Measurements from ENCODE around the gene AQR. TPM values are rescaled to one million over a fixed set of nuclear protein-coding genes. Genes with fewer than 3 reads are reported as not detected.

AQR gene
- total and polyA plus RNA-seq, 2 of the 13 experiments (the other 11 are each of a cell fraction or from before 2014, with no cell fraction given) = 18.7 to 31.3 TPM

DNA sequence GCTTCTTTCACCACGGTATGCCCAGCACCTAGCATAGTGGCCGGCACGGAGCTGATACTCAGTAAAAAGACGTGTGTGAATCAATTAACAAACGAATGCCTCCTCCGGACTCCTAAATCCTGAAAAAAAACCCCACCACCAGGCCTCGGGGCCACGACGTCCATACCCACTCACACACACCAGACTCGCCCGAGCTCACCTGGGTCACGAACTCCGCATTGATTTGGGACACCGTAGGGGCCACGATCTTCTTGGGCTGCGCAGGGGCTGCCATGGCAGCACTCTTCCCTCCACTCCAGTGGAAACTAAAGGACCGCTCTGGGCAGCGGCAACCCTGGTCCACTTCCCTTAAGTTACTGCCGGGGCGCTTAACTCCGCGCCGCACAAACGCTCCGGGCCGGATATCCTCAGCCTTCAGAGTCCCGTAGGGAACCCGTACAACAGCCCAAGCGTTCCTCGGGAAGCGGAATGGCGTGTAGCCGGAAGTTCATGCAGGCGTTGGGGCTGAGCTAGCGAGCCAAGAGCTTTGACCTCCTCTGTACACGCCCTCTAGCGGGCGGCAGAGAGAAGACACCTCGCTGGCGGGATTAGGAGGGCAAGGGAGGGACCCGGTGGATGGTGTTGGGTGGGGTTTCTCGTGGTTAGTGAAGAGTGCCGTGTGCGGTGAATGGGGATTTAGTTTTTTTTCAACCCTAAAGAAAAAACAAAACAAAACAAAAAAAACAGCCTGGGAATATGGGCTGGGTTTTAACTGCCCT is at the start of gene AQR (continued):
- TF ChIP-seq, protein P1, sequence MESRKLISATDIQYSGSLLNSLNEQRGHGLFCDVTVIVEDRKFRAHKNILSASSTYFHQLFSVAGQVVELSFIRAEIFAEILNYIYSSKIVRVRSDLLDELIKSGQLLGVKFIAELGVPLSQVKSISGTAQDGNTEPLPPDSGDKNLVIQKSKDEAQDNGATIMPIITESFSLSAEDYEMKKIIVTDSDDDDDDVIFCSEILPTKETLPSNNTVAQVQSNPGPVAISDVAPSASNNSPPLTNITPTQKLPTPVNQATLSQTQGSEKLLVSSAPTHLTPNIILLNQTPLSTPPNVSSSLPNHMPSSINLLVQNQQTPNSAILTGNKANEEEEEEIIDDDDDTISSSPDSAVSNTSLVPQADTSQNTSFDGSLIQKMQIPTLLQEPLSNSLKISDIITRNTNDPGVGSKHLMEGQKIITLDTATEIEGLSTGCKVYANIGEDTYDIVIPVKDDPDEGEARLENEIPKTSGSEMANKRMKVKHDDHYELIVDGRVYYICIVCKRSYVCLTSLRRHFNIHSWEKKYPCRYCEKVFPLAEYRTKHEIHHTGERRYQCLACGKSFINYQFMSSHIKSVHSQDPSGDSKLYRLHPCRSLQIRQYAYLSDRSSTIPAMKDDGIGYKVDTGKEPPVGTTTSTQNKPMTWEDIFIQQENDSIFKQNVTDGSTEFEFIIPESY (CRISPR knock-in tag; IDR thresholded peaks at IDR 0.05) = peak; percentile 54; the same call in 1 of the 2 replicates
- TF ChIP-seq ZNF251 (CRISPR knock-in tag; IDR thresholded peaks at IDR 0.05) = no peak
- peak; percentile 88 for TF ChIP-seq ZNF335 (CRISPR knock-in tag; IDR thresholded peaks at IDR 0.05)
- TF ChIP-seq NKX3-1 (CRISPR knock-in tag; IDR thresholded peaks at IDR 0.05) = peak; percentile 70; the same call in 1 of the 2 replicates
- no peak for TF ChIP-seq GLI4 (CRISPR knock-in tag; IDR thresholded peaks at IDR 0.05; ENCODE audit: borderline replicate concordance)
- TF ChIP-seq, protein P2, sequence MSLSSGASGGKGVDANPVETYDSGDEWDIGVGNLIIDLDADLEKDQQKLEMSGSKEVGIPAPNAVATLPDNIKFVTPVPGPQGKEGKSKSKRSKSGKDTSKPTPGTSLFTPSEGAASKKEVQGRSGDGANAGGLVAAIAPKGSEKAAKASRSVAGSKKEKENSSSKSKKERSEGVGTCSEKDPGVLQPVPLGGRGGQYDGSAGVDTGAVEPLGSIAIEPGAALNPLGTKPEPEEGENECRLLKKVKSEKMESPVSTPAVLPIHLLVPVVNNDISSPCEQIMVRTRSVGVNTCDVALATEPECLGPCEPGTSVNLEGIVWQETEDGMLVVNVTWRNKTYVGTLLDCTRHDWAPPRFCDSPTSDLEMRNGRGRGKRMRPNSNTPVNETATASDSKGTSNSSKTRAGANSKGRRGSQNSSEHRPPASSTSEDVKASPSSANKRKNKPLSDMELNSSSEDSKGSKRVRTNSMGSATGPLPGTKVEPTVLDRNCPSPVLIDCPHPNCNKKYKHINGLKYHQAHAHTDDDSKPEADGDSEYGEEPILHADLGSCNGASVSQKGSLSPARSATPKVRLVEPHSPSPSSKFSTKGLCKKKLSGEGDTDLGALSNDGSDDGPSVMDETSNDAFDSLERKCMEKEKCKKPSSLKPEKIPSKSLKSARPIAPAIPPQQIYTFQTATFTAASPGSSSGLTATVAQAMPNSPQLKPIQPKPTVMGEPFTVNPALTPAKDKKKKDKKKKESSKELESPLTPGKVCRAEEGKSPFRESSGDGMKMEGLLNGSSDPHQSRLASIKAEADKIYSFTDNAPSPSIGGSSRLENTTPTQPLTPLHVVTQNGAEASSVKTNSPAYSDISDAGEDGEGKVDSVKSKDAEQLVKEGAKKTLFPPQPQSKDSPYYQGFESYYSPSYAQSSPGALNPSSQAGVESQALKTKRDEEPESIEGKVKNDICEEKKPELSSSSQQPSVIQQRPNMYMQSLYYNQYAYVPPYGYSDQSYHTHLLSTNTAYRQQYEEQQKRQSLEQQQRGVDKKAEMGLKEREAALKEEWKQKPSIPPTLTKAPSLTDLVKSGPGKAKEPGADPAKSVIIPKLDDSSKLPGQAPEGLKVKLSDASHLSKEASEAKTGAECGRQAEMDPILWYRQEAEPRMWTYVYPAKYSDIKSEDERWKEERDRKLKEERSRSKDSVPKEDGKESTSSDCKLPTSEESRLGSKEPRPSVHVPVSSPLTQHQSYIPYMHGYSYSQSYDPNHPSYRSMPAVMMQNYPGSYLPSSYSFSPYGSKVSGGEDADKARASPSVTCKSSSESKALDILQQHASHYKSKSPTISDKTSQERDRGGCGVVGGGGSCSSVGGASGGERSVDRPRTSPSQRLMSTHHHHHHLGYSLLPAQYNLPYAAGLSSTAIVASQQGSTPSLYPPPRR (CRISPR knock-in tag; IDR thresholded peaks at IDR 0.05; ENCODE audit: borderline replicate concordance) = peak; percentile 51; the same call in 1 of the 2 replicates
- TF ChIP-seq EZH2 (conservative IDR thresholded peaks at IDR 0.05; ENCODE audit: low read depth, low read length) = no peak
- peak; percentile 85; the same call in 1 of the 2 replicates for TF ChIP-seq ZNF580 (CRISPR knock-in tag; IDR thresholded peaks at IDR 0.05; ENCODE audit: borderline replicate concordance, low read depth)
- TF ChIP-seq, protein P3, sequence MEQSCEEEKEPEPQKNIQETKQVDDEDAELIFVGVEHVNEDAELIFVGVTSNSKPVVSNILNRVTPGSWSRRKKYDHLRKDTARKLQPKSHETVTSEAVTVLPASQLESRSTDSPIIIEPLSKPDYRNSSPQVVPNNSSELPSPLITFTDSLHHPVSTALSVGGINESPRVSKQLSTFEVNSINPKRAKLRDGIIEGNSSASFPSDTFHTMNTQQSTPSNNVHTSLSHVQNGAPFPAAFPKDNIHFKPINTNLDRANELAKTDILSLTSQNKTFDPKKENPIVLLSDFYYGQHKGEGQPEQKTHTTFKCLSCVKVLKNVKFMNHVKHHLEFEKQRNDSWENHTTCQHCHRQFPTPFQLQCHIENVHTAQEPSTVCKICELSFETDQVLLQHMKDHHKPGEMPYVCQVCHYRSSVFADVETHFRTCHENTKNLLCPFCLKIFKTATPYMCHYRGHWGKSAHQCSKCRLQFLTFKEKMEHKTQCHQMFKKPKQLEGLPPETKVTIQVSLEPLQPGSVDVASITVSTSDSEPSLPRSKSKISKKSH (CRISPR knock-in tag; IDR thresholded peaks at IDR 0.05; ENCODE audit: borderline replicate concordance) = peak; percentile 41; the same call in 1 of the 2 replicates
- no peak for TF ChIP-seq ZNF451 (CRISPR knock-in tag; IDR thresholded peaks at IDR 0.05)
- peak; percentile 53; the same call in 1 of the 2 replicates for TF ChIP-seq ZSCAN21 (CRISPR knock-in tag; IDR thresholded peaks at IDR 0.05; ENCODE audit: borderline replicate concordance)
- peak in 1 of 2 experiments; percentile 78; a peak in 2 of 4 replicates for TF ChIP-seq ATF4 (CRISPR knock-in tag; IDR thresholded peaks at IDR 0.05)
- TF ChIP-seq ZNF337 (CRISPR knock-in tag; IDR thresholded peaks at IDR 0.05; ENCODE audit: borderline replicate concordance, low read depth) = no peak
- TF ChIP-seq NFATC3 (CRISPR knock-in tag; IDR thresholded peaks at IDR 0.05) = no peak
- no peak; the same call in 1 of the 2 replicates for TF ChIP-seq NCOR1 (IDR thresholded peaks at IDR 0.05; ENCODE audit: borderline replicate concordance, low read length)
- TF ChIP-seq KDM2A (CRISPR knock-in tag; IDR thresholded peaks at IDR 0.05; ENCODE audit: borderline replicate concordance, low read depth) = peak; percentile 97
- no peak for TF ChIP-seq ZFP62 (CRISPR knock-in tag; IDR thresholded peaks at IDR 0.05)
- no peak for TF ChIP-seq SMARCC2 (IDR thresholded peaks at IDR 0.05)
- no peak for TF ChIP-seq KDM6A (CRISPR knock-in tag; IDR thresholded peaks at IDR 0.05; ENCODE audit: low read depth)
